GM12864 (cell line): Measurements from ENCODE around the gene ZSCAN5A.

Experiments used
- DNase-seq: peaks from one replicate; pipeline ENCODE4 v3.0.0-alpha.2; 2011; ENCODE audit warnings: low read depth
- H3K4me3 ChIP-seq: 2 replicates; pipeline ENCODE4 v1.5.1; 2011; ENCODE audit warnings: mild to moderate bottlenecking, low read depth, low read length, control low read depth
- TF ChIP-seq, protein P1 (sequence below): IDR thresholded peaks from 2 replicates; pipeline ENCODE4 v1.5.1; 2011; ENCODE audit warnings: low read depth, mild to moderate bottlenecking, moderate library complexity, low read length, control low read depth, inconsistent platforms; ENCODE audit errors: missing control alignments

Gene ZSCAN5A

GRCh38 chr19:56321989-56322440 lies 7.4 kb upstream of the ZSCAN5A start:
- TF ChIP-seq, protein P1, sequence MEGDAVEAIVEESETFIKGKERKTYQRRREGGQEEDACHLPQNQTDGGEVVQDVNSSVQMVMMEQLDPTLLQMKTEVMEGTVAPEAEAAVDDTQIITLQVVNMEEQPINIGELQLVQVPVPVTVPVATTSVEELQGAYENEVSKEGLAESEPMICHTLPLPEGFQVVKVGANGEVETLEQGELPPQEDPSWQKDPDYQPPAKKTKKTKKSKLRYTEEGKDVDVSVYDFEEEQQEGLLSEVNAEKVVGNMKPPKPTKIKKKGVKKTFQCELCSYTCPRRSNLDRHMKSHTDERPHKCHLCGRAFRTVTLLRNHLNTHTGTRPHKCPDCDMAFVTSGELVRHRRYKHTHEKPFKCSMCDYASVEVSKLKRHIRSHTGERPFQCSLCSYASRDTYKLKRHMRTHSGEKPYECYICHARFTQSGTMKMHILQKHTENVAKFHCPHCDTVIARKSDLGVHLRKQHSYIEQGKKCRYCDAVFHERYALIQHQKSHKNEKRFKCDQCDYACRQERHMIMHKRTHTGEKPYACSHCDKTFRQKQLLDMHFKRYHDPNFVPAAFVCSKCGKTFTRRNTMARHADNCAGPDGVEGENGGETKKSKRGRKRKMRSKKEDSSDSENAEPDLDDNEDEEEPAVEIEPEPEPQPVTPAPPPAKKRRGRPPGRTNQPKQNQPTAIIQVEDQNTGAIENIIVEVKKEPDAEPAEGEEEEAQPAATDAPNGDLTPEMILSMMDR, result no peak
- H3K4me3 ChIP-seq, result no peak overlapping the region
- no peak for DNase-seq

DNA sequence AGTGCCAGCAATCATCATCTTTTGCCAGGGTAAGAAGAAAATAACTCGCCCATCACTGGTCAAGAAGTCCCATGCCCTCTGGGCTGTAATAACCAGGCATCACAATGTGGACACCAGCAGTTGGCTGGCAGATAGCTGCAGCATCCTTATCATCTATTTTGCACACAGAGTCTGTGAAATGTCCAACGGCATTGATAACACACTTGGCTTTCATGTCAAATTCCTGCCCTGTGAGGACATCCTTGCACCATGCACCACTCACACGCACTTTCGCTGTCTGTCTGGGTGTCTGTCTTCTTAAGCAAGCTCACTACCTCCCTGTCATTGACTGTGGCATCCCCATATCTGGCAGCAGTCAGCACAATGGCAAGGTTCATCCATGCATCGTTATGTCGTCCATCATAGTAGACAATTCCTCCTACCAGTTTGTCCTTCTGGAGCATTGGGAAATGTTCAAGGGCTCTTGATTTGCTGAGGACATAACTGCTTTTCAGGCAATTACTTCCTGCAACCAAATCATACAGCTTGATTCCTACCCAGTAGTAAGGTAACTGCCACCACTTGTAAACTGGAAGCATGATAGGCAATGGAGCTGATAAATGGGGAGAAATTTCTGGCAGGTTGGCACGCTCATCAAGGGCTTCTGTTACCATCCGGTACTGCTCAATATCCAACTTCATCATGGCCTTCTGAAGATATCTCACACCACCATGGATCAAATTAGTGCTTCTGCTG lies 6.8 kb upstream of the ZSCAN5A start:
- DNase-seq, result no peak
- TF ChIP-seq, protein P1, result no peak

GRCh38 chr19:56319991-56320390 lies 5.4 kb upstream of the ZSCAN5A start:
- no peak for DNase-seq
- no peak overlapping the region for H3K4me3 ChIP-seq
- TF ChIP-seq, protein P1, result no peak

More for the DNA sequence above, 6.8 kb upstream of the ZSCAN5A start:
- no peak overlapping the region for H3K4me3 ChIP-seq

GRCh38 chr19:56317749-56318148 lies 3.1 kb upstream of the ZSCAN5A start:
- H3K4me3 ChIP-seq, result no peak overlapping the region
- no peak for DNase-seq
- TF ChIP-seq, protein P1, result no peak

GRCh38 chr19:56316728-56317127 lies 2.1 kb upstream of the ZSCAN5A start:
- H3K4me3 ChIP-seq, result no peak overlapping the region
- TF ChIP-seq, protein P1, result no peak
- no peak for DNase-seq

DNA sequence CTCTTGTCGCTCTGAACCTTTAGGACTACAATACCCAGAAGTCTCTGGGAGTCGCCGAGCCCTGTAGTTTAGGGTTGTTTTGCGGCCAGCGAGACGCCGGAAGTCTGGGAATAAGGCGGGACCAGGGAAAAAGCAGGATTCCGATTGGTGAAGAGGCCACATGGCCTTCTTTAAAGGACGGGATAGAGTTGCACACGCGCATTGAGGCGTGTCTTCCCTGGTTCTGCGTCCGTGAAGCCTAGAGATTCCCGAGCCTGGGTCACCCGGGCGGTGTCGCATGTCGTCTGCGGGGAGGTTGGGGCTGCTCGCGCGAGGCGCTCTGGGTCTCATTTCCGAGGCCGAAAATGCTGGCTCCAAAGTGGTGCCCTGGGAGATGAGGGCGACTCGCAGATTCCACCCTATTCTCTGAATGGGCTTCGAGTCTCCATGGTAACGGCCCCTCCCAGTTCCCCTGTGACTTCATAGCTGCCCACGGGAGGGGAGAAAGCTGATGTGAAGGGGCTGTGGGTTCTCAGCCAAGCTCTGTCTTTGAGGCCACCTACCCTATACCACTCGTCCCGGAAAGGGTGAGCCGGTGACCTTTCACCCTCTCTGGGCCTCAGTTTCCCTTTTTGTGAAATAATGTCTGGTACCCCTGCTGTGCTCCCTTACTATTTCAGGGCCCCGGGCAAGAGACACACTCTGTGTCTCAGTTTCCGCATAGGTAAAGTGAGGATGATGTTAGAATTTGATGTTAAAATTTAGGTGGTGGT lies 614 bp upstream of the ZSCAN5A start:
- DNase-seq, result peak; percentile 94
- peak overlapping the region; percentile 88 for H3K4me3 ChIP-seq
- TF ChIP-seq, protein P1, result no peak
